Mononuclear cell (primary cell): Measurements from ENCODE around the gene NAP1L4. TPM values are rescaled to one million over a fixed set of nuclear protein-coding genes. Genes with fewer than 3 reads are reported as not detected.

Experiments
- H3K27me3 ChIP-seq: 2 replicates; pipeline ENCODE4 v1.6.0; 2011; ENCODE audit warnings: low read length, control low read depth; ENCODE audit not compliant: insufficient read depth
- H3K4me1 ChIP-seq: 2 replicates; pipeline ENCODE4 v1.5.1; 2011; ENCODE audit warnings: mild to moderate bottlenecking, low read length, control low read depth; ENCODE audit not compliant: insufficient read depth
- H3K4me3 ChIP-seq: 2 replicates; pipeline ENCODE4 v1.5.1; 2011; ENCODE audit warnings: mild to moderate bottlenecking, low read length, moderate library complexity
- H3K9me3 ChIP-seq: 2 replicates; pipeline ENCODE4 v1.5.1; 2011; ENCODE audit warnings: low read depth, mild to moderate bottlenecking, control low read depth, low read length
- total RNA-seq: library from RNA; depleted of rRNA; stranded (reverse); fragments of >200 nt; gene quantifications from one replicate; pipeline ENCODE4 v1.2.3, GENCODE V29; 2012

NAP1L4 gene, protein sequence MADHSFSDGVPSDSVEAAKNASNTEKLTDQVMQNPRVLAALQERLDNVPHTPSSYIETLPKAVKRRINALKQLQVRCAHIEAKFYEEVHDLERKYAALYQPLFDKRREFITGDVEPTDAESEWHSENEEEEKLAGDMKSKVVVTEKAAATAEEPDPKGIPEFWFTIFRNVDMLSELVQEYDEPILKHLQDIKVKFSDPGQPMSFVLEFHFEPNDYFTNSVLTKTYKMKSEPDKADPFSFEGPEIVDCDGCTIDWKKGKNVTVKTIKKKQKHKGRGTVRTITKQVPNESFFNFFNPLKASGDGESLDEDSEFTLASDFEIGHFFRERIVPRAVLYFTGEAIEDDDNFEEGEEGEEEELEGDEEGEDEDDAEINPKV
- 272 TPM for total RNA-seq

- Histone ChIP-seq H3K4me3 (peak within 1 kb of the TSS; percentile 58), H3K9me3 (no peaks in the 10 kb centered on the region), H3K27me3 (no peaks in the 10 kb centered on the region), H3K4me1 (peaks cover 49% of the 10 kb centered on the region)
Observed at GRCh38 chr11:2992234-2992996, at the start of gene NAP1L4. Gene NAP1L4, minus strand, starts transcription at chr11:2992329. Its CDS starts 13,109 bp downstream, at chr11:2979220.

GRCh38 chr11:3040881-3041280, 48.8 kb upstream of the NAP1L4 start:
- H3K27me3 ChIP-seq, result no peaks in the 10 kb centered on the region
- no peak overlapping the region for H3K4me3 ChIP-seq
- no peaks in the 10 kb centered on the region for H3K9me3 ChIP-seq

DNA sequence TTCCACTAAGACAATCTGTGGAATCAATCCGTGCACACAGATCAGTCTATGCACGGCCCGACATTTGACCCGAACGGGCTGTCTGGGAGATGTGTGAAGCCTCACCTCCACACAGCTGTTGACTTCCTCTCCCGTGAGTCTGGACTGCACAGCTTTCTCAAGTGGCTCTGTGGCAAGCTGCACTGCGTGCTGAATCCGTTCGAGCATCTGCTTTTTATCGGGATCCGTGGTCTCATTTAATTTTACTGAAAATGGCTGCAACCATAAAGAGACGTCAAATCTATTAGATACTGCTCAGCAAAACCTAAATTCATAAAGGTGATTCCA, 45.8 kb upstream of the NAP1L4 start:
- H3K27me3 ChIP-seq, result no peaks in the 10 kb centered on the region
- H3K9me3 ChIP-seq, result no peaks in the 10 kb centered on the region

More at GRCh38 chr11:3040881-3041280, 48.8 kb upstream of the NAP1L4 start:
- peaks cover 25% of the 10 kb centered on the region for H3K4me1 ChIP-seq

GRCh38 chr11:3037040-3037944, 45.2 kb upstream of the NAP1L4 start:
- no peaks in the 10 kb centered on the region for H3K9me3 ChIP-seq
- H3K4me3 ChIP-seq, result no peak overlapping the region
- H3K27me3 ChIP-seq, result no peaks in the 10 kb centered on the region
- H3K4me1 ChIP-seq, result peaks cover 33% of the 10 kb centered on the region

More for the DNA sequence above, 45.8 kb upstream of the NAP1L4 start:
- no peak overlapping the region for H3K4me3 ChIP-seq
- peaks cover 33% of the 10 kb centered on the region for H3K4me1 ChIP-seq

DNA sequence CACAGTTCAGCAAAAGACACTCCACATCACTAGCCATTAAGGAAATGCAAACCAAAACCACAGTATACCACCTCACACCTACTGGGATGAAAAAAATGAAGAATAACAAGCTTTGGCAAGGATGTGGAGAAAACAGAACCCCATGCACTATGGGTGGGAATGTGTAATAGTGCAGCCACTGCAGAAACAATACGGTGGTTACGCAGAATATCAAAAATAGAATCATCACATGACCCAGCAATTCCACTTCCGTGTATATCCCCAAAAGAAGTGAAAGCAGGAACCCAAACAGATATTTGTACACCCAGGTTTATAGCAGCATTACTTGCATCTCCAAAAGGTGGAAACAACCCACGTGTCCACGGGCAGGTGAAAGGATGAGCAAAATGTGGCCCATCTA, 44.3 kb upstream of the NAP1L4 start:
- no peaks in the 10 kb centered on the region for H3K9me3 ChIP-seq
- H3K4me1 ChIP-seq, result peaks cover 36% of the 10 kb centered on the region
- no peak overlapping the region for H3K4me3 ChIP-seq
- no peaks in the 10 kb centered on the region for H3K27me3 ChIP-seq

- no peaks in the 10 kb centered on the region for H3K9me3 ChIP-seq
- H3K4me3 ChIP-seq, result no peak overlapping the region
- peaks cover 47% of the 10 kb centered on the region for H3K4me1 ChIP-seq
- H3K27me3 ChIP-seq, result no peaks in the 10 kb centered on the region
Observed at GRCh38 chr11:3035333-3035732, 43.2 kb upstream of the NAP1L4 start.

DNA sequence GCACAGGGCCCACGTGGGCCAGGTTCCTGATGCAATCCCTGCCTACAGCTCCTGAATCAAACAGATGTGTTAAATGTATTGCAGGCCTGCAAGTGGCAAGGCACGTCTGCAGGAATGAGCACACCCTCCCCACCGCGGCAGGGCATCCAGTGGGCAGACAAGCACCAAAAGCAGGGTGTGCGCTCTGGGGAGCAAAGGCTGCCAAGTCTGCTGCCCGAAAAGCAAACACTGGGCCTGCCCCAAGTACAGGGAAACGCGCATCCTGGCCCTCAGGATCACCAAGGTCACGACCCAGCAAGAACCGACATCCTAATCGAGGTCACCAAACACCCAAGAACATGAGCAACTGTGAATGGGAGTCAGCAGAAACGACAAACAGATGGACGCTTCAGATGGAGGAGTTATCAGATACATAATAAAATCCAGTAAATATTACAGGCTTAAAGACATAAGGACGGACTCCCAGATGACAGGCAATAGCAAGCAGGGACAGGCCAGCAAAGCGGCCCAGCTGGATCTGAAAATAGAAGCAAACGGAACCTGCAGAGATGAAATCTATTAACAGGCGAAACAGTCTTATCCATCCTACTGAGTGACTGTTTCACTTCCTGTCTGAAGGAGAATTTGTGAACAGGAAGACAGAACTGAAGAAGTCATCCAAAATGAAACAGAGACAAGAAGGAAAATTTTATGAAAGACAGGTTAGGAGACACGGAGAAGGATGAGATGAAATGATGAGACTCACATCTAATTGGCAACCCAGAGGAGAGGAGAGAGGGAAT, 38.4 kb upstream of the NAP1L4 start:
- H3K9me3 ChIP-seq, result no peaks in the 10 kb centered on the region
- H3K27me3 ChIP-seq, result no peaks in the 10 kb centered on the region
- no peak overlapping the region for H3K4me3 ChIP-seq

GRCh38 chr11:3028813-3029212, 36.7 kb upstream of the NAP1L4 start:
- no peaks in the 10 kb centered on the region for H3K9me3 ChIP-seq
- H3K27me3 ChIP-seq, result no peaks in the 10 kb centered on the region
- H3K4me3 ChIP-seq, result no peak overlapping the region
- peaks cover 25% of the 10 kb centered on the region for H3K4me1 ChIP-seq

More for the DNA sequence above, 38.4 kb upstream of the NAP1L4 start:
- H3K4me1 ChIP-seq, result peaks cover 25% of the 10 kb centered on the region

DNA sequence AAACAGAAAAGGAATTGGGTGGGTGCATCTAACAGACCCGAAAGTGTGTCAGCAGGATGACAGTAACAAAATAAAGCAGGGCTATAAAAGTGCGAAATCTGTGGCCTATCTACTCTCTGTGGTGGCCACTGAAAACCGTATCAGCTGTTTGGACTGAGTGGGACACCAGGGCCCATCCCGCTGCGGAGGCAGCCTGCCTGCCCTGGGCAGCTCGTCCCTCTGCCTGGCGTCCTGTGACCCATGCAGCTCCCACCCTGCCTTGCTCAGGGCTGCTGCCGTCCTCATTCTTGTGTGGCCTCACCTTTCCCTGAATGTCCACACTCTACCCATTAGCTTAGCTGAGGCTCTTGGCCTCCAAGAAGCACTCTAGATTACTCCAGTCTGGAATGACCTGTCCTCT, 34.7 kb upstream of the NAP1L4 start:
- H3K9me3 ChIP-seq, result no peaks in the 10 kb centered on the region
- H3K4me3 ChIP-seq, result no peak overlapping the region
- peaks cover 45% of the 10 kb centered on the region for H3K4me1 ChIP-seq
- no peaks in the 10 kb centered on the region for H3K27me3 ChIP-seq

DNA sequence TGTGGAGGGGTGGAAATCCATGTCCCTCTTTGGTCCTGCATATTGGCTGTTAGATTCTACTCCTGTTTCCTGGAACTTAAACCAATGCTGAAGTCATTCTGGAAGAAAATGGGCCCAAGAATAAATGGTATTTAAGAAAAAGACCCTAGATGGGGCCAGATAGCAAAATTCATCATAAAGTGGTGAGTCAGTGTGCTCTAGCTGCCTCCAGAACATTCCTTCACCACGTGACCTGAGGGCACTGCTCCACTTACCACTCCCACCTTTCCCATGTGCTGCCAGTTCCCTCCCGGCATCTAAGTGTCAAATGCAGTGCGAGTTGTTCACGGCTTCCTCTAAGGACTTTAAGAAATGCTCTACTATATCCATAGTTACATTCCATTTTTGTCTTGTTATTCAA, 30.9 kb upstream of the NAP1L4 start:
- Histone ChIP-seq H3K27me3 (no peaks in the 10 kb centered on the region), H3K4me1 (peaks cover 34% of the 10 kb centered on the region), H3K4me3 (no peak overlapping the region), H3K9me3 (no peaks in the 10 kb centered on the region)

- H3K27me3 ChIP-seq, result no peaks in the 10 kb centered on the region
- H3K9me3 ChIP-seq, result no peaks in the 10 kb centered on the region
- peaks cover 34% of the 10 kb centered on the region for H3K4me1 ChIP-seq
- no peak overlapping the region for H3K4me3 ChIP-seq
Observed at GRCh38 chr11:3022300-3022967, 30.3 kb upstream of the NAP1L4 start.

DNA sequence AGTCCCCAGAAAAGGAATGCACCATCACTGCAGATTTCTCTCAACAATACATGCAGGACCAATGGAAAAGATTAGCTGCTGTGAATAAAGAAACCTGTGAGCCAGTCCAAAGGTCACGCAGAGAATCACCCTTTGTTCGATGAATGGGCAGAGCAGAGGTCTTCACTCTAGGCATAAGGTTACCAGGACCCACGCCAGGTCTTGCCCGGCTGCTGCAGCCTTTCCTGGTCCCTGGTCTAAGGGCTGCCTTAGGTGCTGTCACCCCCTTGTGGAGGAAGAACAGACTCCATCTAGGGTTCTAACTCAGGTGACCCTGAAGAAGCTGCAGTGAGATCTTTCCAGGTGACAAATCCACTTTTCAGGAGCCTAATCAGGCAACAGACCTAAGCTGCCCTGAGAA, 29.0 kb upstream of the NAP1L4 start:
- no peaks in the 10 kb centered on the region for H3K27me3 ChIP-seq
- H3K4me1 ChIP-seq, result peaks cover 34% of the 10 kb centered on the region
- H3K4me3 ChIP-seq, result no peak overlapping the region
- H3K9me3 ChIP-seq, result no peaks in the 10 kb centered on the region

GRCh38 chr11:3020011-3020410, 27.9 kb upstream of the NAP1L4 start:
- H3K27me3 ChIP-seq, result no peaks in the 10 kb centered on the region
- H3K4me3 ChIP-seq, result no peak overlapping the region
- H3K4me1 ChIP-seq, result peaks cover 44% of the 10 kb centered on the region
- no peaks in the 10 kb centered on the region for H3K9me3 ChIP-seq

DNA sequence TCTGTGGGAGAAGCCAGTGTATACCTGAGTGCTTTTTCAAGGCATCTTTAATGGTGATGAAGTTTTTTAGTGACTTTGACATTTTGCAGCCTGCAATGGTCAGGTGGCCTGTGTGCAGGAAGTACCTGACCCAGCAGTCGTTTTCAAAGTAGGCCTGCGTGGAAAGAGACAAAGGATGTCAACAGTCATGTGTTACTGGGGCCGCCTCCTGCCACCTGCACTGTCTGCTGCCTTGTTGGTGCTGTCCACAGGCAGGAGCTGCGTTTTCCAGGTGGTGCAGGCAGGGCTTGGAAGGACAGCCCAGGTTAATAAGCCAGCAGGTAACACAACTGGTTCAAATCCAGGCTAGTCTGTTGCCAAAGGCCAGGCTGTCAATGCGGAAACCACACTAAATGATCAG, 26.5 kb upstream of the NAP1L4 start:
- Histone ChIP-seq H3K9me3 (no peaks in the 10 kb centered on the region), H3K27me3 (no peaks in the 10 kb centered on the region), H3K4me1 (peaks cover 48% of the 10 kb centered on the region), H3K4me3 (no peak overlapping the region)
